HepG2 (cell line): ENCODE measurements around the gene FOXN3. TPM values are rescaled to one million over a fixed set of nuclear protein-coding genes. Genes with fewer than 3 reads are reported as not detected.

Experiments
- ATAC-seq: fragments of 200-7000 bp; cut with Tn5 transposase; 3 replicates; pipeline ENCODE4 v1.9.1; 2020; ENCODE audit warnings: mild to moderate bottlenecking, moderate library complexity
- BruUV-seq: library from RNA; stranded (reverse); fragments of 400-500 nt; replicated peaks from 2 replicates; lab custom pipeline; 2021; lab: Mats Ljungman, UMichigan
- CTCF ChIA-PET: fragments of 300-600 bp; formaldehyde crosslinking; extraction: SDS; loops from one replicate; lab custom pipeline; 2021; ENCODE audit warnings: low total read pairs, inconsistent platforms, low intra/inter-chr PET ratio; lab: Yijun Ruan, JAX
- POLR2A ChIA-PET: fragments of 350-600 bp; sonication (Branson Sonifier 250); formaldehyde crosslinking; loops from one replicate; lab custom pipeline; 2020; ENCODE audit warnings: antibody characterized with exemption, inconsistent platforms; lab: Yijun Ruan, JAX
- DNase-seq: peaks from one replicate; pipeline ENCODE4 v3.0.0-alpha.2; 2015; ENCODE audit warnings: low spot score
- FAIRE-seq: peaks from 3 replicates; lab custom pipeline; 2011; peaks lifted over from hg19 to GRCh38; lab: Jason Lieb, UNC
- H2AFZ ChIP-seq: one replicate; pipeline ENCODE4 v1.6.1; 2011; ENCODE audit warnings: low read length, inconsistent platforms
- H3K27ac ChIP-seq: fragments of 300-600 bp; 3 replicates; pipeline ENCODE4 v1.8.0; 2011; ENCODE audit warnings: mixed run types, mild to moderate bottlenecking, mixed read lengths, low read length, inconsistent platforms; ENCODE audit not compliant: insufficient read depth; ENCODE audit errors: extremely low read length
- H3K27me3 ChIP-seq, 2 experiments: fragments of 200-600 bp in 1 of 2; 2 replicates in 1 of 2; 3 replicates in 1 of 2; pipeline versions ENCODE4 v1.6.0 to v1.8.0; 2011; ENCODE audit warnings: low read length in 2 of 2, mild to moderate bottlenecking in 2 of 2, moderate library complexity in 2 of 2, inconsistent platforms in 1 of 2; ENCODE audit not compliant: insufficient read depth in 2 of 2, control insufficient read depth in 1 of 2
- H3K36me3 ChIP-seq, 2 experiments: fragments of 200-600 bp in 1 of 2; replicated peaks in 1 of 2; 2 replicates in 1 of 2; 3 replicates in 1 of 2; pipeline versions ENCODE4 v1.5.1 to v1.8.0; 2011; ENCODE audit warnings: low read length in 2 of 2, inconsistent platforms in 1 of 2; ENCODE audit not compliant: insufficient read depth in 2 of 2, control insufficient read depth in 1 of 2
- H3K4me1 ChIP-seq: 2 replicates; pipeline ENCODE4 v1.5.1; 2012; ENCODE audit warnings: low read length, inconsistent platforms; ENCODE audit not compliant: insufficient read depth
- H3K4me2 ChIP-seq: 2 replicates; pipeline ENCODE4 v1.6.0; 2011; ENCODE audit warnings: low read depth, low read length, inconsistent platforms
- H3K4me3 ChIP-seq, 3 experiments: fragments of 200-600 bp in 1 of 3; sonication (generic), shearing (Covaris generic) in 1 of 3; replicated peaks in 1 of 3; 2 replicates each; pipeline ENCODE4 v1.5.1; 2011 to 2016; ENCODE audit warnings: low read length in 3 of 3, inconsistent platforms in 2 of 3, low read depth in 2 of 3, mild to moderate bottlenecking in 2 of 3, control low read depth in 1 of 3, mixed read lengths in 1 of 3; ENCODE audit not compliant: insufficient read depth in 1 of 3
- H3K79me2 ChIP-seq: one replicate; pipeline ENCODE4 v1.6.1; 2011; ENCODE audit warnings: low read length, inconsistent platforms; ENCODE audit not compliant: insufficient read depth
- H3K9ac ChIP-seq: 2 replicates; pipeline ENCODE4 v1.6.0; 2011; ENCODE audit warnings: mild to moderate bottlenecking, low read depth, low read length, inconsistent platforms; ENCODE audit not compliant: insufficient read depth
- H3K9me3 ChIP-seq: 2 replicates; pipeline ENCODE4 v1.5.1; 2012; ENCODE audit warnings: mild to moderate bottlenecking, low read length
- H4K20me1 ChIP-seq: 2 replicates; pipeline ENCODE4 v1.6.0; 2011; ENCODE audit warnings: inconsistent platforms, mild to moderate bottlenecking, low read length, moderate library complexity; ENCODE audit not compliant: insufficient read depth
- ADNP ChIP-seq: sonication (generic); formaldehyde crosslinking; IDR thresholded peaks from 2 replicates; pipeline ENCODE4 v1.4.0; 2020; ENCODE audit warnings: missing genetic modification reagents
- ARID4A ChIP-seq: sonication (generic); formaldehyde crosslinking; IDR thresholded peaks from 2 replicates; pipeline ENCODE4 v1.5.0; 2020; ENCODE audit warnings: mild to moderate bottlenecking, missing genetic modification reagents, borderline replicate concordance
- BATF2 ChIP-seq: sonication (generic); formaldehyde crosslinking; IDR thresholded peaks from 2 replicates; pipeline ENCODE4 v1.8.0; 2022; ENCODE audit warnings: mild to moderate bottlenecking, missing genetic modification reagents, moderate library complexity
- CC2D1A ChIP-seq: sonication (generic); formaldehyde crosslinking; IDR thresholded peaks from 2 replicates; pipeline ENCODE4 v1.8.1; 2023; ENCODE audit warnings: mild to moderate bottlenecking, missing genetic modification reagents
- JUN ChIP-seq: sonication (generic); formaldehyde crosslinking; IDR thresholded peaks from 2 replicates; pipeline ENCODE4 v1.4.0; 2020; ENCODE audit warnings: mild to moderate bottlenecking, missing genetic modification reagents
- NAIF1 ChIP-seq: sonication (generic); formaldehyde crosslinking; IDR thresholded peaks from 2 replicates; pipeline ENCODE4 v1.5.0; 2020; ENCODE audit warnings: mild to moderate bottlenecking, missing genetic modification reagents, borderline replicate concordance
- NCOA5 ChIP-seq: sonication (generic); formaldehyde crosslinking; IDR thresholded peaks from 2 replicates; pipeline ENCODE4 v1.4.0; 2020; ENCODE audit warnings: missing genetic modification reagents
- NR2C2 ChIP-seq: sonication (generic); formaldehyde crosslinking; IDR thresholded peaks from 2 replicates; pipeline ENCODE4 v1.4.0; 2020; ENCODE audit warnings: missing genetic modification reagents, mild to moderate bottlenecking, moderate library complexity, borderline replicate concordance
- NR2F1 ChIP-seq, 2 experiments: fragments of 450-650 bp in 1 of 2; formaldehyde crosslinking in 1 of 2; IDR thresholded peaks; 2 replicates each; pipeline versions ENCODE4 v1.5.0 to v1.6.1; 2016 to 2020; ENCODE audit warnings: mild to moderate bottlenecking in 1 of 2, missing compliant biosample characterization in 1 of 2, missing genetic modification reagents in 1 of 2, moderate library complexity in 1 of 2
- PLRG1 ChIP-seq: fragments of 450-650 bp; conservative IDR thresholded peaks from 2 replicates; pipeline ENCODE4 v1.6.1; 2016
- TBX3 ChIP-seq: fragments of 450-650 bp; IDR thresholded peaks from 2 replicates; pipeline ENCODE4 v1.6.1; 2017; ENCODE audit warnings: antibody characterized with exemption, mild to moderate bottlenecking, inconsistent platforms, borderline replicate concordance
- ZBTB20 ChIP-seq: sonication (generic); formaldehyde crosslinking; IDR thresholded peaks from 2 replicates; pipeline ENCODE4 v1.8.1; 2023; ENCODE audit warnings: missing genetic modification reagents, low read depth, mild to moderate bottlenecking, borderline replicate concordance
- ZNF570 ChIP-seq: sonication (generic); formaldehyde crosslinking; IDR thresholded peaks from 2 replicates; pipeline ENCODE4 v1.4.0; 2020; ENCODE audit warnings: mild to moderate bottlenecking, missing genetic modification reagents, borderline replicate concordance
- ZNF710 ChIP-seq: sonication (generic); formaldehyde crosslinking; IDR thresholded peaks from 2 replicates; pipeline ENCODE4 v1.5.0; 2020; ENCODE audit warnings: mild to moderate bottlenecking, missing genetic modification reagents, borderline replicate concordance
- WGBS: methylation state at CpG from one replicate; pipeline ENCODE4 v1.1.6; 2017; ENCODE audit warnings: low lambda C conversion rate; 5-methylcytosine and 5-hydroxymethylcytosine counted together
- in situ Hi-C: cut with HindIII; loops from 2 replicates; pipeline ENCODE4 v1.10.0; 2017; ENCODE audit warnings: low pct_unique_long_range_greater_than_20kb; ENCODE audit not compliant: extremely low pct_ligation_motif_present
- intact Hi-C: fragments of 100-400 bp; cut with micrococcal nuclease; formaldehyde crosslinking; loops from one replicate; pipeline ENCODE4 v1.10.0; 2022; ENCODE audit not compliant: unreplicated experiment
- polyA plus RNA-seq, 8 experiments: library from polyadenylated mRNA; depleted of rRNA in 3 of 8; stranded (reverse) in 7 of 8; unstranded in 1 of 8; fragments of >200 nt; fragmentation: Illumina TruSeq in 4 of 8; extraction: Trizol in 4 of 8; gene quantifications; 2 replicates each; pipeline versions ENCODE4 v1.2.1 to v1.2.3, GENCODE V29; 2011 to 2016; ENCODE audit warnings: low read depth in 4 of 8, missing spikeins in 1 of 8, mixed read lengths in 1 of 8; ENCODE audit not compliant: insufficient read depth in 1 of 8
- total RNA-seq, 5 experiments: library from RNA; depleted of rRNA; stranded (reverse); fragments of >200 nt; fragmentation: Illumina TruSeq; extraction: Trizol; gene quantifications; 2 replicates each; pipeline ENCODE4 v1.2.3, GENCODE V29; 2016; ENCODE audit warnings: low read depth in 1 of 5
- TF ChIP-seq, protein P1 (sequence below): sonication (generic); formaldehyde crosslinking; IDR thresholded peaks from 2 replicates; pipeline ENCODE4 v1.5.1; 2020; ENCODE audit warnings: mild to moderate bottlenecking, missing genetic modification reagents, moderate library complexity

The FOXN3 gene
- total and polyA plus RNA-seq, 2 of the 13 experiments (the other 11 are each of a cell fraction or from before 2014, with no cell fraction given) = 32.4 to 70.2 TPM

DNA sequence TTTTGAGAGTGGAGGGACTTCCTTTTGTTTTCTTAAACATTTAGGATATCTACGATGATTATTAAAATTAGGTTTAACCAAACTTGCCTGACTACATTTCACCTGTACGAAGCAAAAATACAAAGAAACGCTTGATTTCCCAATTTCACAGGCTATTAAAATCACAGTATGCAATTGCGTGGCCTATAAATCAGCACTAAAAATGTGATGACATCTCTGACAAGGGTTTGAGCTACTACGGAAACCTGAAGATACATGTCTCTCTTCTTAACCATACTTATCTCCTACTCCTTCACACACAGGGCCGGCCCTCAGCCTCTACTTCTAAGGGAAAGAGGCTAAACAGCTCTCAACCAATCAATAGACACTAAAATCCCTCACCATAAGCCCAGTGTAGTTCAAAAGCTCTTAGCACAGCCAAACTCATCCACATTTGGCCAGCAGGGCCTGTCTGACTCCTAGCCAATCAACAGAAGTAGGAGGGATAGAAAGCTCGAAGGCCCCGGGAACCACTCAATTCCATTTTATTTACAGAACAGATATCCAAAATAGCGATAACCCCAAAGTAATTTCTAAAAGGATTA, 137.3 kb downstream of the FOXN3 start:
- peaks cover 15 to 78% of the 10 kb centered on the region in 2 experiments; a peak in 4 of 5 replicates for H3K36me3 ChIP-seq
- H4K20me1 ChIP-seq = peaks cover 19% of the 10 kb centered on the region
- no peak overlapping the region for H3K9ac ChIP-seq
- no peak for FAIRE-seq
- H3K4me3 ChIP-seq = no peak overlapping the region
- H3K9me3 ChIP-seq = no peaks in the 10 kb centered on the region
- no peaks in the 10 kb centered on the region for H3K4me1 ChIP-seq
- no peak for ATAC-seq
- TF ChIP-seq NCOA5 (CRISPR knock-in tag) (no peak), TBX3 (no peak), ZNF570 (no peak), ZBTB20 (no peak), JUN (CRISPR knock-in tag) (no peak), PLRG1 (no peak), NR2F1 (CRISPR knock-in tag; IDR thresholded peaks at IDR 0.05) (no peak), ZNF710 (CRISPR knock-in tag) (no peak), BATF2 (no peak), NAIF1 (CRISPR knock-in tag) (no peak), ADNP (CRISPR knock-in tag) (no peak), ARID4A (no peak), CC2D1A (CRISPR knock-in tag) (no peak), NR2C2 (CRISPR knock-in tag) (no peak)
- TF ChIP-seq, protein P1, sequence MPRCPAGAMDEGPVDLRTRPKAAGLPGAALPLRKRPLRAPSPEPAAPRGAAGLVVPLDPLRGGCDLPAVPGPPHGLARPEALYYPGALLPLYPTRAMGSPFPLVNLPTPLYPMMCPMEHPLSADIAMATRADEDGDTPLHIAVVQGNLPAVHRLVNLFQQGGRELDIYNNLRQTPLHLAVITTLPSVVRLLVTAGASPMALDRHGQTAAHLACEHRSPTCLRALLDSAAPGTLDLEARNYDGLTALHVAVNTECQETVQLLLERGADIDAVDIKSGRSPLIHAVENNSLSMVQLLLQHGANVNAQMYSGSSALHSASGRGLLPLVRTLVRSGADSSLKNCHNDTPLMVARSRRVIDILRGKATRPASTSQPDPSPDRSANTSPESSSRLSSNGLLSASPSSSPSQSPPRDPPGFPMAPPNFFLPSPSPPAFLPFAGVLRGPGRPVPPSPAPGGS = no peak
- in situ Hi-C loops = no loop called here
- intact Hi-C loops = no loop called here
- no TSS peak for BruUV-seq
- POLR2A ChIA-PET = no interaction called here
- peaks cover 38% of the 10 kb centered on the region for H3K79me2 ChIP-seq
- WGBS = 99% methylated on average over 9 of the region's 9 CpGs
- no peak overlapping the region for H2AFZ ChIP-seq
- DNase-seq = no peak
- H3K27me3 ChIP-seq = no peaks in the 10 kb centered on the region
- no peak overlapping the region for H3K4me2 ChIP-seq
- CTCF ChIA-PET = no interaction called here
- no peak overlapping the region for H3K27ac ChIP-seq
